Activated CD8-positive, alpha-beta T cell treated with anti-CD3 and anti-CD28 coated beads, Interleukin-2, amount 10 ng/mL, durations not matched to agents 7 days and 5 days (primary cell): ENCODE measurements around the gene POP4. TPM values are rescaled to one million over a fixed set of nuclear protein-coding genes. Genes with fewer than 3 reads are reported as not detected.

Experiments used
- ATAC-seq: fragments of 150-1000 bp; cut with Tn5 transposase; one replicate; pipeline ENCODE4 v1.10.0; 2021; ENCODE audit warnings: moderate library complexity
- CTCF ChIA-PET: fragments of 350-600 bp; sonication (Branson Sonifier 250); formaldehyde crosslinking; loops from one replicate; lab custom pipeline; 2021; ENCODE audit warnings: antibody characterized with exemption; lab: Charles Lee
- POLR2A ChIA-PET: fragments of 350-600 bp; sonication (Branson Sonifier 250); formaldehyde crosslinking; loops from one replicate; lab custom pipeline; 2021; ENCODE audit warnings: antibody characterized with exemption; lab: Charles Lee
- DNase-seq: peaks from one replicate; pipeline ENCODE4 v3.0.0-alpha.2; 2020
- H3K27ac Mint-ChIP-seq: one replicate; pipeline ENCODE4 v1.8.0; 2021; ENCODE audit warnings: mild to moderate bottlenecking, mixed read lengths
- H3K27me3 Mint-ChIP-seq: one replicate; pipeline ENCODE4 v1.8.0; 2021; ENCODE audit warnings: low read depth, mixed read lengths
- H3K36me3 Mint-ChIP-seq: one replicate; pipeline ENCODE4 v1.8.0; 2021; ENCODE audit warnings: low read depth, mixed read lengths
- H3K4me1 Mint-ChIP-seq: one replicate; pipeline ENCODE4 v1.8.0; 2021; ENCODE audit warnings: low read depth, mixed read lengths
- H3K4me3 Mint-ChIP-seq: one replicate; pipeline ENCODE4 v1.8.0; 2021; ENCODE audit warnings: mild to moderate bottlenecking, mixed read lengths
- H3K9me3 Mint-ChIP-seq: one replicate; pipeline ENCODE4 v1.8.0; 2022; ENCODE audit warnings: mixed read lengths; ENCODE audit not compliant: insufficient read depth
- total RNA-seq, 2 experiments: library from RNA; stranded (reverse); gene quantifications; one replicate each; pipeline ENCODE4 v1.2.3, GENCODE V29; 2021

Gene POP4
- total RNA-seq, 2 experiments from 2014 or later = 101 to 103 TPM

DNA sequence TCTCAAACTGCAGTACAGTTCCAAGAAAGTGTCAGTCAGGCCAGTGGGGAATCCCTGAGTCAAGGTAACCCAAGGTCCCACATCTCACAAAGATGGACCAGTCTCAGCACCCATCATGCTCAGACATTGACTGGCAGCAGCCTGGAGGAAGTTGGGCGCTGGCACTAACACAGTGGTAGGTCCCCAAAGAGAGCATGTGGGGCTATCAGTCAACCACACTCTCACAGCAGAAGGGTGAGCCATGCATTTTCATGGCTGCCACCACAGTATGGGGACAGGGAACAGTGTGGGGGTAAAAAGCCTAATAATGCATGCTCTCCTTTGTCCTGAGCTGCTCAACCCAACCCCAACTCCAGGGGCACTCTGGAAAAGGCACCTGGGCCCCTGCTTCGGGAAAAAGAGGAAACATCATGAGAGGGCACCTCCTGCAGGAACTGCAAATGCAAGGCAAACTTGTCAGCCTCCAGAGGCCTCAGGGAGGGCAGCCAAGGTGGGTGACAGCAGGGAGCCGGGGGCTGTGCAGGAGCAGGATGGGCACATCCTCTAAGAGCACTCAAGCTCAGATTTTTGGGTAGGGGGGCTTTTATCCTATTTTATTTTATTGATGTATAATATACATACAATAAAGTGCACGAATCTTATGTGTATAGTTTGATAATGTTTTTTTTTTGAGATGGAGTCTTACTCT lies 49.7 kb downstream of the POP4 start:
- H3K4me3 Mint-ChIP-seq = no peak overlapping the region
- H3K27ac Mint-ChIP-seq = no peak overlapping the region
- H3K27me3 Mint-ChIP-seq = peaks cover 16% of the 10 kb centered on the region
- ChIA-PET CTCF (interaction anchor here (1.2 kb wide), 1 partner anchor 10 kb away, joined by 5 read pairs; the partner anchor contains the start of gene PLEKHF1), POLR2A (no interaction called here)
- no peaks in the 10 kb centered on the region for H3K36me3 Mint-ChIP-seq
- ATAC-seq (no peak), DNase-seq (no peak)
- peaks cover 4% of the 10 kb centered on the region for H3K4me1 Mint-ChIP-seq
- peaks cover 18% of the 10 kb centered on the region for H3K9me3 Mint-ChIP-seq

DNA sequence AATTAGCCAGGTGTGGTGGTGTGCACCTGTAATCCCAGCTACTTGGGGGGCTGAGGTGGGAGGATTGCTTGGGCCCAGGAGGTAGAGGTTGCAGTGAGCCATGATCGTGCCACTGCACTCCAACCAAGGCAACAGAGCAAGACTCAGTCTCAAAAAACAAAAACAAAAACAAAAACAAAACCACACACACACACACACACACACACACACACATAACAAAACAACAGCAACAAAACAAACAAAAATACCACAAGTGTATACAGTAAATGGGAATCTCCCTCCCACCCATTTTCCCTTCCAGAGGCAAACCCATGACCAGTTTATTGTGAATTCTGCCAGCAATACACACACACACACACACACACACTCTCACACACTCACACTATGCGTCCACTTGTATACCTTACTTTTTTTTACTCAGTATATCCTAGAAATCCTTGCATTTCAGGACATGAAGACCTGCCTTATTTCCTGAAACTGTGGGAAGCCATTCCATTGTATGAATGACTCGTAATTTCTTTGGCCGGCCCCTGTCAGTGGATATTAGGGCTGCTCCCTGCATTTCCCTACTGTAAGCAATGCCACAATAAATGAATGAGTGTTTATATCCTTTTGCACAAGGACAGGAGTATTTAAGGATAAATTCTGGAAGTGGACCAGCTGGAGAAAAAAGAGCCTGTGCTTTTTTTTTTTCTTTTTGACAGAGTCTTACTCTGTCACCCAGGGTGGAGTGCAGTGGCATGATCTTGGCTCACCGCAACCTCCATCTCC lies 52.3 kb downstream of the POP4 start:
- Mint-ChIP-seq H3K36me3 (no peaks in the 10 kb centered on the region), H3K27me3 (peaks cover 5% of the 10 kb centered on the region), H3K4me3 (no peak overlapping the region), H3K9me3 (peaks cover 15% of the 10 kb centered on the region), H3K4me1 (peaks cover 23% of the 10 kb centered on the region), H3K27ac (no peak overlapping the region)
- ATAC-seq = no peak
- ChIA-PET CTCF (interaction anchor here (1.2 kb wide), 1 partner anchor 8 kb away, joined by 3 read pairs; no protein-coding TSS in a partner anchor), POLR2A (no interaction called here)
- no peak for DNase-seq

DNA sequence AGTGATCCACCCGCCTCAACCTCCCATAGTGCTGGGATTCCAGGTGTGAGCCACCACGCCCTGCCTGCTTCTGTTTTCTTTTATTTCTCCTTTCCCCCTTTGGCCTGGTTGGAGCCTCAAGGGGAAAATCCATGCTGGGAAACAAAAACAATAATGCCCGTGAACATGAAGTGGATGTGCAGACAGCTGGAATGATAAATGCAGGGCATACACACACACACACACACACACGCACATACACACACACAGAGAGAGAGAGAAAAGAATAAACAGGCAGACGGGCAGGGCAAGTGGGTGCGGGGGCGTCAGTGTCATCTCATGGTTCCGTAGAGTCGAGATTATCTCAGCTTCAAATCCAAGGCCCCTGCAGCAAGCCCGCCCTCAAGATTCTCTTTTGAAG lies 54.8 kb downstream of the POP4 start:
- peak overlapping the region; percentile 43 for H3K27ac Mint-ChIP-seq

DNA sequence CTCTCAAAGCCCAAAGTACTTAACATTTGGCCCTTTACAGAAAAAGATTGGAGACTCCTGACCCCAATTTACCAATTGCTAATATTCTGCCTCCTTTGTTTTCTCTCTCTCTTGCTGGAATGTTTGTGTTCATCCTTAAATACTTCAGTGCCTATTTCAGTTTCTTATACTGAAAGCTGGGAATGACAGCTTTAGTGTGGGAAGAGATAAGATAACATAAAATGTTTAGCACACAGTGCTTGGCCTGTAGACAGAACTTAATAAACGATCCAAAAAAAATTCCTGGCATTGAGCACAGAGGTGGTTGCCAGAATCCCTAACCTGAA lies 56.2 kb downstream of the POP4 start:
- Mint-ChIP-seq H3K4me1 (peaks cover 39% of the 10 kb centered on the region), H3K36me3 (peaks cover 11% of the 10 kb centered on the region), H3K9me3 (no peaks in the 10 kb centered on the region), H3K27ac (no peak overlapping the region), H3K27me3 (no peaks in the 10 kb centered on the region), H3K4me3 (no peak overlapping the region)
- no peak for ATAC-seq
- DNase-seq = no peak
- POLR2A ChIA-PET = interaction anchor here (0.5 to 2.3 kb wide), 3 partner anchors 35 to 56 kb away, joined by 3 to 12 read pairs (median 3); partner anchors contain the start of gene POP4
- CTCF ChIA-PET = interaction anchor here (1.1 to 9.9 kb wide), 10 partner anchors 10 to 54 kb away, joined by 3 to 179 read pairs (median 4); partner anchors contain the start of gene POP4

More for the DNA sequence above, 54.8 kb downstream of the POP4 start:
- Mint-ChIP-seq H3K4me3 (no peak overlapping the region), H3K27me3 (no peaks in the 10 kb centered on the region), H3K4me1 (peaks cover 34% of the 10 kb centered on the region), H3K9me3 (no peaks in the 10 kb centered on the region), H3K36me3 (no peaks in the 10 kb centered on the region)
- no peak for DNase-seq
- ATAC-seq = no peak
- ChIA-PET POLR2A (interaction anchor here (1.2 to 1.4 kb wide), 3 partner anchors 52 to 62 kb away, joined by 3 to 10 read pairs (median 4); partner anchors contain the start of gene POP4), CTCF (interaction anchor here (1.5 to 9.9 kb wide), 4 partner anchors 11 to 56 kb away, joined by 5 to 179 read pairs (median 24); partner anchors contain the start of gene POP4)

DNA sequence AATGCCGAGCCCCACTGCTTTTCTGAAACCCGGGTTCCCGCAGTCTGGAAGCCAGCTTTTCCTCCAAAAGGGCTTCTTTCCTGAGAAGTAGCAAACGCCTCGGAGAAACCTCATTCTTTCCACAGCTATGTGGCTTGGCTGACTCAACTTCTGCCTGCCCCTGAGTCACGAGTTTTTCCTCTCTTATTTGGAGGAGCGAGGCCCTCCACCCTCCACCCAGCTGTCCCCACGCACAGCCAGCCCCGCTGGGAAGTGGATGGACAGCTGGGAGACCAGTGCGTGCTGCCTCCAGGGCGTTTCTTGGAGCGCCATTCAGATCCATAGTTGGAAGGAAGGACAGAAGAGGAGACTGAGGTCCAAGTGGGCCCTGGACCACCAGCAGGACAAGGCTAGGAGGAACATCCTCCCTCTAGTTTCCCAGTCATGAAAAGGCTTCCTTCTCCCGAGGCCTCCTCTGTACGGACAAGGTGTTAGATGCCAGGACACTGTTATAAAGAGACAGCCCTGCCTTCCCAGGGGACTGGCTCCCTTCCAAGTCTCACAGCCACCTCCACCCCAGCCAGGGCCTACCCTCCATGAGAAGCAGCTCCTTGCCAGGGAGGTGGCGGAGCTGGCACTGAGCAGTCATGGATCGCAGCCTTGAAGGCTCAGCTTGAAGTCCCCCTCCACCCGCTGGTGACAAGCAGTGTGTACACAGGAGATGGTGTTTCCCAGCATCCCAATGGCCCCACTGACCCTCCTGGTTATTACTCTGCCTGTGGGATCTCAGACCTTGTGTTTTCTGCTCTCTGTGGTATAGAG lies 56.7 kb downstream of the POP4 start:
- CTCF ChIA-PET = interaction anchor here (1.2 to 9.9 kb wide), 9 partner anchors 8 to 54 kb away, joined by 3 to 179 read pairs (median 4); partner anchors contain the start of gene POP4

DNA sequence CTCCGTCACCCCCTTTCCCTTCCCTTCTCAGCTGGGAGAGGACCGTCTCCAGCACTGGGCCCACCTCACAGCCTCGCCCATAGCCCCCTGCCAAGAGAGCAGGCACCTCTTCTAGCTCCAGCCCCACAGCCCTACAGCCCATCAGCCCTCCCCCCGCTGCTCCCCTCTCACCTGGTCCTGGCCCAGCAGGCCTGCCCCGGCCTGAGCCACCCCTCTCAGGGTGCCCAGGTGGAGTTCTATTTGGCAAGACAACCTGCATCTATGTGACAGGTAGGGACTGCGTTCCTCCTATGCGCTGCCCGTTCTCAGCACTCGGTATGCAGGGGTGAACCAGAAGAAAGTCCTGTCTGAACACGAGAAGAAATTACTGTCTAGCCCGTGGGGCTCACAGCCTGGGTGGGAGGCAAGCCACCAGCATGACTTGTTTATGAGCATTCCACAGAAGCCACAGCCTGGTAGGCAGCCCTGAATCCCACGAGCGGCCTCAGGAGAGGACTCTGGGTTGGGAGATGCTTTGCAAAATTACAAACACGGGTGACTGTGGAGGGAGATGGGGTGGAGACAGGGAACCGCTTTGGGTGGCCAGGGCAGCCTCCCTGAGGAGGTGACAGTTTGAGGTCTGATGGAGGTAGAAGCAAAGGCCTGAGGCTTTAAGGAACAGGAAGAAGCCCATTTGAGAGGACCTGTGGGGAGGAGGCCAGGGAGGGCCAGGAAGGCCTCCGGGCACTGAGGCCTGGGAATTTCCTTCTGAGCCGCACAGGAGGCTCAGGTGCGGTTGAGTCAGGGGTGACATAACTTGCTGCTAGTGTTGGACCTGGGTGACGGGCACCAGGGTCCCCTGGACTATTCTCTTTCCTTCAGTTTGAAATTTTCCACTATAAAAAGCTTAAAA lies 58.0 kb downstream of the POP4 start:
- no peak for ATAC-seq
- peak overlapping the region; percentile 37 for H3K27ac Mint-ChIP-seq
- H3K4me3 Mint-ChIP-seq = peak overlapping the region; percentile 86
- ChIA-PET POLR2A (interaction anchor here (2.3 to 5.4 kb wide), 2 partner anchors 58 kb away, joined by 12 to 68 read pairs; partner anchors contain the start of gene POP4), CTCF (interaction anchor here (1.2 to 9.9 kb wide), 7 partner anchors 8 to 54 kb away, joined by 3 to 179 read pairs (median 29); partner anchors contain the start of genes C19orf12 and POP4)
- H3K27me3 Mint-ChIP-seq = no peaks in the 10 kb centered on the region
- peaks cover 27% of the 10 kb centered on the region for H3K36me3 Mint-ChIP-seq
- H3K4me1 Mint-ChIP-seq = peaks cover 56% of the 10 kb centered on the region
- no peak for DNase-seq
- no peaks in the 10 kb centered on the region for H3K9me3 Mint-ChIP-seq

More for the DNA sequence above, 56.7 kb downstream of the POP4 start:
- Mint-ChIP-seq H3K9me3 (no peaks in the 10 kb centered on the region), H3K4me3 (no peak overlapping the region), H3K27ac (peak overlapping the region; percentile 34), H3K36me3 (peaks cover 14% of the 10 kb centered on the region), H3K27me3 (no peaks in the 10 kb centered on the region), H3K4me1 (peaks cover 44% of the 10 kb centered on the region)
- POLR2A ChIA-PET = interaction anchor here (0.5 to 2.3 kb wide), 2 partner anchors 56 to 292 kb away, joined by 8 to 12 read pairs; partner anchors contain the start of gene POP4
- DNase-seq = no peak
- no peak for ATAC-seq

DNA sequence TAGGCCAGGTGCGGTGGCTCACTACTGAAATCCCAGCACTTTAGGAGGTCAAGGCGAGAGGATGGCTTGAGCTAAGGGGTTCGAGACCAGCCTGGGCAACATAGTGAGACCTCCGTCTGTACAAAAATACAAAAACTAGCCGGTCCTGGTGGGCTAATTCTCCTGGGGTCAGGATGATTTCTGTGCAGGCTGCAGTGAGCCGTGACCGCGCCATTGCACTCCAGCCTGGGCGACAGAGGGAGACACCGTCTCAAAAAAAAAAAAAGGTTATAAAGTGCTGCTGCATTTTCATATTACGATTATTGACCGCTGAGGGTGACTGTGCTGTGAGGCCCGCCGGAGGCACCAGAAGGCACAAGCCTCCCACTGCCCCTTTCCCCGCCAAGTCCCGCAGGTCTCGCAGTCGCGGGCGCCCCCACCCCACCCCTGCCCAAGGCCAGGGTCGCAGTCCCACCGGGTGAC lies 58.7 kb downstream of the POP4 start:
- no peaks in the 10 kb centered on the region for H3K9me3 Mint-ChIP-seq
- DNase-seq = no peak
- no peaks in the 10 kb centered on the region for H3K27me3 Mint-ChIP-seq
- CTCF ChIA-PET = interaction anchor here (0.9 to 9.9 kb wide), 10 partner anchors 8 to 54 kb away, joined by 3 to 179 read pairs (median 8); partner anchors contain the start of genes C19orf12 and POP4
- no peak for ATAC-seq
- H3K36me3 Mint-ChIP-seq = peaks cover 33% of the 10 kb centered on the region
- H3K27ac Mint-ChIP-seq = peak overlapping the region; percentile 37
- peaks cover 63% of the 10 kb centered on the region for H3K4me1 Mint-ChIP-seq
- H3K4me3 Mint-ChIP-seq = peak overlapping the region; percentile 86
- POLR2A ChIA-PET = interaction anchor here (0.7 to 5.4 kb wide), 7 partner anchors 15 to 58 kb away, joined by 3 to 68 read pairs (median 6); partner anchors contain the start of genes C19orf12 and POP4

DNA sequence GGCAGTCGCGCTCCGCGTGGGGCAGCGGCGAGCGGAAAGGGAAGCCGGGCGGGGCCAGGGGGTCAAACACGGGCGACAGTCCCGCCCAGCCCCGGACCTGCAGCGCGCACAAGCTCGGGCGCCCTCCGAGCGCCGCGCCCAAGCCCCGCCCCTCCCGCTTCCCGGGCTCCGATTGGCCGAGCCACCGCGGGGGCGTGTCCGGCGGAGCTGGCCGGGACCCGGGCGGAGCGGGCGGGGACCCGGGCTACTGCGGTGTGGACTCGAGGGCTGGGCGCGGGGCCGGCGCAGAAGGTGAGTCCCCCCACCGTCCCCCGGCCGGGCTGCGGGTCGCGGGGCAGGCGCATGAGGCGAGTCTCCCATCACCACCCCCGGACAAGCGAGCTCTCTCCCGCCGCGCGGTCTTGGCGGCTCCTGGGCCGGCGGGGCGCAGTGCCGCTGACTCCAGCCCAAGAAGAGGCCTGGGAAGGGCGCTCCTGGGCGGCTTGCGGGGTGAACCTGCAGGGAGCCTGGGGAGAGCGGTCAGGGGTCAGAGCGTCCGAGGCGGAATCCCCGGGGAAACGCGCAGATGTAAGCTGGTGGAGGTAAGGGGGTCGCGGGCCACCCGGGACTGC lies 59.2 kb downstream of the POP4 start, which contains the start of gene PLEKHF1:
PLEKHF1 (plus strand) TSS at position 247 of the 611 bp plus-strand sequence. CDS start 8,379 bp downstream, outside the sequence.
- H3K9me3 Mint-ChIP-seq = no peaks in the 10 kb centered on the region
- H3K27ac Mint-ChIP-seq = peak within 1 kb of the TSS; percentile 90
- CTCF ChIA-PET = interaction anchor here (0.9 to 9.9 kb wide), 10 partner anchors 8 to 55 kb away, joined by 3 to 179 read pairs (median 8); partner anchors contain the start of genes C19orf12 and POP4
- POLR2A ChIA-PET = interaction anchor here (0.7 to 5.4 kb wide), 7 partner anchors 14 to 59 kb away, joined by 3 to 68 read pairs (median 6); partner anchors contain the start of genes C19orf12 and POP4
- H3K36me3 Mint-ChIP-seq = peaks cover 38% of the 10 kb centered on the region
- DNase-seq (peak; percentile 89), ATAC-seq (peak; percentile 88)
- peaks cover 68% of the 10 kb centered on the region for H3K4me1 Mint-ChIP-seq
- H3K27me3 Mint-ChIP-seq = no peaks in the 10 kb centered on the region
- peak within 1 kb of the TSS; percentile 86 for H3K4me3 Mint-ChIP-seq

DNA sequence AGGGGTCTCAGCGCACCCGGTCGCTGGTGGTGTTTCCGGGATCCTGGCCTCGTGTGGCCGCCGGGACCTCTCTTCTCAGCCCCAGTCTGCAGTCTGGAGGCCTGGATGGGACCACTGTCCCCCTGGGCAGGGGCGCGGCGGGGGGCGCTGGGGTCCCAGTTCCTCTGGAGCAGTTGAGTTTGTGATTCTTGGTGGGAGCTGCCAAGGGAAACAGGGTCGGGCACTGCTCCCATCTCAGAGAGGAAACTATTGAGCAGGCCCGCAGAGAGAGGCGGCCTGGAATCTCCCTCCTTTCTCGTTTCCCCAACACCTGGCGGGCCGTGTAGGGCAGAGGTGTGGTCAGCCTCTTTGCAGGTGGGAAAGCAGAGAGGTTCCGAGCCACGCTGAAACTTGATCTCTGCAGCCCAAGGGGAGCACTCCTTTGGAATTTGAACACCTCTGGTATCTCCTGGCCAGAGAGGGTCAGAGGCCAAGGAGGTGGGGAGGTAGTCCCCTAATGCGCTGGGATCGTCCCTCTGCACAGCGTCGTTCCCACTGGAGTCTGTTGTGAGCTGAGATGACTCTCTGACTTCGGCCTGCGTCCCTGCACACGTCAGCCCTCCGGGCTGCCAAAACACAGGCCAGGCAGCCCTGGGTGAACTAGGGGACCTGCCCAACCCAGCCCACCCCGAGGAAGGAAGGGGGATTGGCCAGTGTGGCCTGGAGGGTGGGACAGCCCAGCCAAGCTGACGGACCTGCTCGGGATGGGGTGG lies 59.9 kb downstream of the POP4 start:
- Mint-ChIP-seq H3K4me3 (peak overlapping the region; percentile 86), H3K27me3 (no peaks in the 10 kb centered on the region), H3K27ac (peak overlapping the region; percentile 90), H3K4me1 (peaks cover 72% of the 10 kb centered on the region), H3K36me3 (peaks cover 45% of the 10 kb centered on the region), H3K9me3 (no peaks in the 10 kb centered on the region)
- ChIA-PET POLR2A (interaction anchor here (0.7 to 5.4 kb wide), 9 partner anchors 14 to 60 kb away, joined by 3 to 68 read pairs (median 9); partner anchors contain the start of genes C19orf12 and POP4), CTCF (interaction anchor here (0.9 to 9.9 kb wide), 14 partner anchors 7 to 64 kb away, joined by 3 to 179 read pairs (median 8); partner anchors contain the start of genes C19orf12 and POP4)
- DNase-seq (peak; percentile 42), ATAC-seq (peak; percentile 1)
